GM10266 (cell line): ENCODE results near the gene LYST.
A peak's percentile ranks its signal among the peaks of the same experiment; 100 is the strongest.
"Not testable (repeated sequence)": the region's sequence is repeated elsewhere in the genome, so short reads cannot be mapped to it uniquely, and the experiment has no call there.

ENCODE experiments used
- DNase-seq: peaks from one replicate; pipeline ENCODE4 v3.0.0; 2012; ENCODE audit errors: extremely low spot score
- CTCF ChIP-seq: IDR thresholded peaks from 2 replicates; pipeline ENCODE4 v1.5.1; 2012; ENCODE audit warnings: mild to moderate bottlenecking, low read depth; ENCODE audit not compliant: control insufficient read depth, insufficient read depth; ENCODE audit errors: missing control alignments

LYST gene

GRCh38 chr1:235763962-235764361 is 102.7 kb downstream of the LYST start:
- TF ChIP-seq CTCF, result no peak
- peak; percentile 24 for DNase-seq

GRCh38 chr1:235759336-235759735 is 107.4 kb downstream of the LYST start:
- DNase-seq, result no peak
- no peak for TF ChIP-seq CTCF

- DNase-seq, result no peak
- TF ChIP-seq CTCF, result no peak
Observed at GRCh38 chr1:235758931-235759330, 107.8 kb downstream of the LYST start.

- no peak for DNase-seq
- no peak for TF ChIP-seq CTCF
Observed at GRCh38 chr1:235757587-235758096, 109.1 kb downstream of the LYST start.

- DNase-seq, result not testable (repeated sequence)
Observed at GRCh38 chr1:235754186-235754585, 112.5 kb downstream of the LYST start.

- no peak for DNase-seq
- no peak for TF ChIP-seq CTCF
Observed at GRCh38 chr1:235749755-235750300, 116.9 kb downstream of the LYST start.

- no peak for DNase-seq
- TF ChIP-seq CTCF, result no peak
Observed at GRCh38 chr1:235748747-235749146, 118.0 kb downstream of the LYST start.

- no peak for TF ChIP-seq CTCF
- DNase-seq, result no peak
Observed at GRCh38 chr1:235746245-235746644, 120.5 kb downstream of the LYST start.
